H9 (cell line): Measurements from ENCODE around the gene ZNF738. TPM values are rescaled to one million over a fixed set of nuclear protein-coding genes. Genes with fewer than 3 reads are reported as not detected.

Experiments
- DNase-seq: peaks from one replicate; pipeline ENCODE4 v3.0.0-alpha.2; 2017
- H2AFZ ChIP-seq: one replicate; pipeline ENCODE4 v1.6.1; 2013; ENCODE audit warnings: mild to moderate bottlenecking, low read length, control low read depth, moderate library complexity
- H2AK5ac ChIP-seq: 2 replicates; pipeline ENCODE4 v1.6.1; 2013; ENCODE audit warnings: low read length, control low read depth, mixed read lengths; ENCODE audit not compliant: insufficient read length
- H2BK120ac ChIP-seq: one replicate; pipeline ENCODE4 v1.6.1; 2013; ENCODE audit warnings: low read depth, mild to moderate bottlenecking, low read length, control low read depth, inconsistent platforms; ENCODE audit not compliant: poor library complexity, severe bottlenecking
- H2BK12ac ChIP-seq: 2 replicates; pipeline ENCODE4 v1.6.1; 2013; ENCODE audit warnings: low read length, control low read depth, mixed read lengths, low read depth; ENCODE audit not compliant: insufficient read length
- H2BK15ac ChIP-seq: 2 replicates; pipeline ENCODE4 v1.6.1; 2013; ENCODE audit warnings: low read depth, low read length, control low read depth
- H2BK20ac ChIP-seq: one replicate; pipeline ENCODE4 v1.6.1; 2013; ENCODE audit warnings: low read depth, mild to moderate bottlenecking, low read length, control low read depth, inconsistent platforms; ENCODE audit not compliant: poor library complexity, severe bottlenecking
- H2BK5ac ChIP-seq: 2 replicates; pipeline ENCODE4 v1.6.1; 2013; ENCODE audit warnings: low read length, control low read depth, mixed read lengths; ENCODE audit not compliant: insufficient read length
- H3K14ac ChIP-seq: 2 replicates; pipeline ENCODE4 v1.6.1; 2013; ENCODE audit warnings: low read length, control low read depth; ENCODE audit not compliant: insufficient read depth
- H3K18ac ChIP-seq: 2 replicates; pipeline ENCODE4 v1.6.1; 2013; ENCODE audit warnings: low read depth, mild to moderate bottlenecking, mixed read lengths, low read length, control low read depth; ENCODE audit not compliant: insufficient read length
- H3K23ac ChIP-seq: 2 replicates; pipeline ENCODE4 v1.6.1; 2013; ENCODE audit warnings: low read length, control low read depth, mixed read lengths, low read depth; ENCODE audit not compliant: insufficient read length
- H3K23me2 ChIP-seq: 2 replicates; pipeline ENCODE4 v1.6.1; 2013; ENCODE audit warnings: low read depth, mild to moderate bottlenecking, mixed read lengths, low read length, control low read depth; ENCODE audit not compliant: insufficient read length, poor library complexity, severe bottlenecking
- H3K27ac ChIP-seq: 2 replicates; pipeline ENCODE4 v1.5.1; 2013; ENCODE audit warnings: low read length, control low read depth, mixed read lengths, low read depth; ENCODE audit not compliant: insufficient read length
- H3K27me3 ChIP-seq: 2 replicates; pipeline ENCODE4 v1.6.1; 2013; ENCODE audit warnings: low read length, control low read depth, inconsistent platforms; ENCODE audit not compliant: insufficient read depth
- H3K4ac ChIP-seq: 2 replicates; pipeline ENCODE4 v1.6.1; 2013; ENCODE audit warnings: low read depth, mild to moderate bottlenecking, control low read depth, inconsistent platforms, low read length, moderate library complexity
- H3K4me1 ChIP-seq: 2 replicates; pipeline ENCODE4 v1.6.1; 2013; ENCODE audit warnings: low read length, control low read depth, inconsistent platforms; ENCODE audit not compliant: insufficient read depth
- H3K4me2 ChIP-seq: 2 replicates; pipeline ENCODE4 v1.6.1; 2013; ENCODE audit warnings: low read length, control low read depth, mixed read lengths; ENCODE audit not compliant: insufficient read length, insufficient read depth
- H3K56ac ChIP-seq: 2 replicates; pipeline ENCODE4 v1.6.1; 2013; ENCODE audit warnings: low read depth, mild to moderate bottlenecking, mixed read lengths, low read length, control low read depth; ENCODE audit not compliant: insufficient read length
- H3K79me1 ChIP-seq: 2 replicates; pipeline ENCODE4 v1.6.1; 2013; ENCODE audit warnings: low read depth, mild to moderate bottlenecking, moderate library complexity, low read length, control low read depth, inconsistent platforms; ENCODE audit not compliant: insufficient read depth, poor library complexity, severe bottlenecking
- H3K79me2 ChIP-seq: 2 replicates; pipeline ENCODE4 v1.6.1; 2013; ENCODE audit warnings: low read length, control low read depth, inconsistent platforms; ENCODE audit not compliant: insufficient read depth
- H3K9ac ChIP-seq: 2 replicates; pipeline ENCODE4 v1.6.1; 2013; ENCODE audit warnings: low read length, control low read depth, mixed read lengths; ENCODE audit not compliant: insufficient read length; ENCODE audit errors: extremely low read depth
- H3K9me3 ChIP-seq: one replicate; pipeline ENCODE4 v1.6.1; 2013; ENCODE audit warnings: low read depth, low read length, inconsistent platforms; ENCODE audit not compliant: control insufficient read depth
- H3T11ph ChIP-seq: one replicate; pipeline ENCODE4 v1.6.1; 2013; ENCODE audit warnings: mild to moderate bottlenecking, low read length, control low read depth, inconsistent platforms
- H4K20me1 ChIP-seq: one replicate; pipeline ENCODE4 v1.6.1; 2013; ENCODE audit not compliant: control insufficient read depth, insufficient read length, insufficient read depth
- H4K5ac ChIP-seq: 2 replicates; pipeline ENCODE4 v1.6.1; 2013; ENCODE audit warnings: low read depth, mild to moderate bottlenecking, mixed read lengths, low read length, control low read depth; ENCODE audit not compliant: insufficient read length
- H4K8ac ChIP-seq: replicated peaks from 2 replicates; pipeline ENCODE4 v1.6.1; 2013; ENCODE audit warnings: low read length, control low read depth, mixed read lengths, low read depth; ENCODE audit not compliant: insufficient read length
- H4K91ac ChIP-seq: 2 replicates; pipeline ENCODE4 v1.6.1; 2013; ENCODE audit warnings: low read depth, mild to moderate bottlenecking, moderate library complexity, mixed read lengths, low read length, control low read depth; ENCODE audit not compliant: insufficient read length
- H3K27ac Mint-ChIP-seq, 3 experiments: 2 replicates in 2 of 3; 3 replicates in 1 of 3; pipeline ENCODE4 v1.8.0; 2020 to 2021; ENCODE audit warnings: mixed read lengths in 3 of 3, mild to moderate bottlenecking in 1 of 3, moderate library complexity in 1 of 3
- H3K27me3 Mint-ChIP-seq: 2 replicates; pipeline ENCODE4 v1.8.0; 2021; ENCODE audit warnings: low read depth, mild to moderate bottlenecking, moderate library complexity, mixed read lengths
- H3K36me3 Mint-ChIP-seq, 3 experiments: 2 replicates in 2 of 3; 3 replicates in 1 of 3; pipeline ENCODE4 v1.8.0; 2020 to 2021; ENCODE audit warnings: low read depth in 3 of 3, mixed read lengths in 3 of 3; ENCODE audit not compliant: insufficient read depth in 1 of 3
- H3K4me1 Mint-ChIP-seq, 2 experiments: 2 replicates each; pipeline ENCODE4 v1.8.0; 2020; ENCODE audit warnings: mixed read lengths in 2 of 2
- H3K4me3 Mint-ChIP-seq, 2 experiments: 2 replicates in 1 of 2; 3 replicates in 1 of 2; pipeline ENCODE4 v1.8.0; 2020 to 2021; ENCODE audit warnings: mild to moderate bottlenecking in 2 of 2, mixed read lengths in 2 of 2, moderate library complexity in 1 of 2
- H3K9me3 Mint-ChIP-seq, 2 experiments: 2 replicates in 1 of 2; 3 replicates in 1 of 2; pipeline ENCODE4 v1.8.0; 2020; ENCODE audit warnings: mild to moderate bottlenecking in 2 of 2, mixed read lengths in 2 of 2, moderate library complexity in 1 of 2
- total RNA-seq: library from RNA; stranded (reverse); gene quantifications from 2 replicates; pipeline ENCODE4 v1.2.1, GENCODE V29; 2021
- TF ChIP-seq, protein P1 (sequence below): fragments of 200-600 bp; sonication (generic); conservative IDR thresholded peaks from 3 replicates; pipeline ENCODE4 v1.8.0; 2021; ENCODE audit warnings: antibody characterized with exemption, mild to moderate bottlenecking

ZNF738 gene
- total RNA-seq, 1 experiment from 2014 or later = 63.3 TPM

DNA sequence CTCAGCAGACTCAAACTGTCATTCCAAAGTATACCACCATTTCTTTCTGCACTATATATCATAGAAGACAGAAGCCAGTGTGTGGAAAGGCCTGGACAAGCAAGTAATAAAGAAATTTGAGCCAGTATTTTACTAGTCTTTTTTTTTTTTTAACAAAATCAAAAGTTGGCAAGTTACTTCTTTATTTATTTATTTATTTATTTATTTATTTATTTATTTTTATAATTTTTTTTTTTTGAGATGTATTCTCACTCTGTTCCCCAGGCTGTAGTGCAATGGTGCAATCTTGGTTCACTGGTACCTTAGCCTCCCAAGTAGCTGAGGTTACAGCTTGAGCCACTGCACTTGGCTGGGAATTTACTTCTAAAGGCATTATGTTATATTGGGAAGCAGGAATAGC is 63.4 kb downstream of the ZNF738 start:
- Histone ChIP-seq H2AK5ac (no peak overlapping the region), H3K27me3 (no peaks in the 10 kb centered on the region), H4K5ac (no peak overlapping the region), H3K4me1 (no peaks in the 10 kb centered on the region), H3K23me2 (no peaks in the 10 kb centered on the region), H3T11ph (no peak overlapping the region), H2AFZ (no peak overlapping the region), H2BK12ac (no peak overlapping the region), H4K20me1 (no peaks in the 10 kb centered on the region), H2BK15ac (no peak overlapping the region), H4K8ac (no peak overlapping the region), H3K4me2 (no peak overlapping the region), H3K9ac (no peak overlapping the region), H3K56ac (no peak overlapping the region), H2BK5ac (no peak overlapping the region), H2BK120ac (no peak overlapping the region), H3K18ac (no peak overlapping the region), H3K14ac (no peak overlapping the region), H3K27ac (no peak overlapping the region), H3K9me3 (peaks cover 56% of the 10 kb centered on the region), H3K4ac (no peak overlapping the region), H4K91ac (no peak overlapping the region), H3K23ac (no peak overlapping the region), H3K79me1 (no peaks in the 10 kb centered on the region), H2BK20ac (no peak overlapping the region), H3K79me2 (no peaks in the 10 kb centered on the region)
- Mint-ChIP-seq H3K4me3 (no peak overlapping the region), H3K36me3 (peaks cover 75 to 94% (median 87%) of the 10 kb centered on the region in 3 experiments), H3K9me3 (peaks cover 87 to 93% of the 10 kb centered on the region in 2 experiments), H3K4me1 (no peaks in the 10 kb centered on the region), H3K27ac (no peak overlapping the region), H3K27me3 (no peaks in the 10 kb centered on the region; the same call in 1 of the 2 replicates)
- TF ChIP-seq, protein P1, sequence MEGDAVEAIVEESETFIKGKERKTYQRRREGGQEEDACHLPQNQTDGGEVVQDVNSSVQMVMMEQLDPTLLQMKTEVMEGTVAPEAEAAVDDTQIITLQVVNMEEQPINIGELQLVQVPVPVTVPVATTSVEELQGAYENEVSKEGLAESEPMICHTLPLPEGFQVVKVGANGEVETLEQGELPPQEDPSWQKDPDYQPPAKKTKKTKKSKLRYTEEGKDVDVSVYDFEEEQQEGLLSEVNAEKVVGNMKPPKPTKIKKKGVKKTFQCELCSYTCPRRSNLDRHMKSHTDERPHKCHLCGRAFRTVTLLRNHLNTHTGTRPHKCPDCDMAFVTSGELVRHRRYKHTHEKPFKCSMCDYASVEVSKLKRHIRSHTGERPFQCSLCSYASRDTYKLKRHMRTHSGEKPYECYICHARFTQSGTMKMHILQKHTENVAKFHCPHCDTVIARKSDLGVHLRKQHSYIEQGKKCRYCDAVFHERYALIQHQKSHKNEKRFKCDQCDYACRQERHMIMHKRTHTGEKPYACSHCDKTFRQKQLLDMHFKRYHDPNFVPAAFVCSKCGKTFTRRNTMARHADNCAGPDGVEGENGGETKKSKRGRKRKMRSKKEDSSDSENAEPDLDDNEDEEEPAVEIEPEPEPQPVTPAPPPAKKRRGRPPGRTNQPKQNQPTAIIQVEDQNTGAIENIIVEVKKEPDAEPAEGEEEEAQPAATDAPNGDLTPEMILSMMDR = no peak
- DNase-seq = no peak
